Kidney capillary endothelial cell (primary cell): ENCODE measurements around the gene CMBL.
"Not testable (repeated sequence)": the region's sequence is repeated elsewhere in the genome, so short reads cannot be mapped to it uniquely, and the experiment has no call there.

Experiments
- DNase-seq: peaks from one replicate; pipeline ENCODE4 v3.0.0-alpha.2; 2018; ENCODE audit warnings: low spot score

Gene CMBL

GRCh38 chr5:10285362-10285761, 22.3 kb downstream of the CMBL start:
- DNase-seq: not testable (repeated sequence)

- DNase-seq: peak; percentile 76
Observed at GRCh38 chr5:10283927-10284635, 23.6 kb downstream of the CMBL start.

GRCh38 chr5:10279925-10280720, 27.6 kb downstream of the CMBL start:
- no peak for DNase-seq

- DNase-seq: no peak
Observed at GRCh38 chr5:10279328-10279727, 28.4 kb downstream of the CMBL start.

GRCh38 chr5:10278658-10279279, 28.9 kb downstream of the CMBL start:
- DNase-seq: no peak

- no peak for DNase-seq
Observed at GRCh38 chr5:10277773-10278630, 29.7 kb downstream of the CMBL start.

- DNase-seq: no peak
Observed at GRCh38 chr5:10276691-10277090, 31.0 kb downstream of the CMBL start.

- no peak for DNase-seq
Observed at GRCh38 chr5:10275991-10276390, 31.7 kb downstream of the CMBL start.

GRCh38 chr5:10275460-10275859, 32.2 kb downstream of the CMBL start:
- DNase-seq: no peak

GRCh38 chr5:10272875-10273209, 34.9 kb downstream of the CMBL start:
- not testable (repeated sequence) for DNase-seq

GRCh38 chr5:10272053-10272874, 35.4 kb downstream of the CMBL start:
- DNase-seq: no peak

- no peak for DNase-seq
Observed at GRCh38 chr5:10268100-10268499, 39.6 kb downstream of the CMBL start.

GRCh38 chr5:10266839-10267238, 40.9 kb downstream of the CMBL start:
- DNase-seq: no peak

- DNase-seq: no peak
Observed at GRCh38 chr5:10266137-10266536, 41.6 kb downstream of the CMBL start.

GRCh38 chr5:10265245-10266109, 42.2 kb downstream of the CMBL start:
- DNase-seq: no peak

- DNase-seq: no peak
Observed at GRCh38 chr5:10264604-10265003, 43.1 kb downstream of the CMBL start.

GRCh38 chr5:10262995-10263394, 44.7 kb downstream of the CMBL start:
- no peak for DNase-seq

- no peak for DNase-seq
Observed at GRCh38 chr5:10262121-10262774, 45.5 kb downstream of the CMBL start.

- no peak for DNase-seq
Observed at GRCh38 chr5:10261065-10261464, 46.6 kb downstream of the CMBL start.

GRCh38 chr5:10259899-10260298, 47.8 kb downstream of the CMBL start:
- DNase-seq: no peak
